Suprapubic skin (tissue), 4 donors: ENCODE data around the gene INKA1. TPM values are rescaled to one million over a fixed set of nuclear protein-coding genes. Genes with fewer than 3 reads are reported as not detected.

Source experiments
- DNase-seq, 2 donors: peaks; one replicate each; pipeline ENCODE4 v3.0.0-alpha.2; 2019; ENCODE audit warnings: low spot score in 2 of 2
- H3K27ac ChIP-seq: fragments of 200-600 bp; sonication (generic); one replicate; pipeline ENCODE4 v1.5.1; 2019
- H3K27me3 ChIP-seq: fragments of 200-600 bp; sonication (generic); one replicate; pipeline ENCODE4 v1.5.1; 2019
- H3K36me3 ChIP-seq: fragments of 200-600 bp; sonication (generic); one replicate; pipeline ENCODE4 v1.5.1; 2019
- H3K4me1 ChIP-seq: fragments of 200-600 bp; sonication (generic); one replicate; pipeline ENCODE4 v1.5.1; 2019
- H3K4me3 ChIP-seq: fragments of 200-600 bp; sonication (generic); one replicate; pipeline ENCODE4 v1.5.1; 2019; ENCODE audit warnings: mild to moderate bottlenecking
- H3K9me3 ChIP-seq: fragments of 200-600 bp; sonication (generic); one replicate; pipeline ENCODE4 v1.5.1; 2019
- CTCF ChIP-seq, 2 donors: fragments of 200-600 bp in 1 of 2; fragments of 450-650 bp in 1 of 2; sonication (generic) in 1 of 2; IDR thresholded peaks; one replicate each; pipeline ENCODE4 v1.5.1; 2016 to 2019; ENCODE audit warnings: antibody characterized with exemption in 2 of 2, mild to moderate bottlenecking in 1 of 2, moderate library complexity in 1 of 2
- EP300 ChIP-seq: sonication (generic); formaldehyde crosslinking; IDR thresholded peaks from one replicate; pipeline ENCODE4 v1.6.1; 2017; ENCODE audit warnings: antibody characterized with exemption
- POLR2A ChIP-seq, 2 donors: fragments of 450-650 bp; IDR thresholded peaks; one replicate each; pipeline ENCODE4 v1.6.1; 2017; ENCODE audit warnings: antibody characterized with exemption in 2 of 2, mild to moderate bottlenecking in 2 of 2, moderate library complexity in 2 of 2
- POLR2AphosphoS5 ChIP-seq, 3 donors: sonication (generic); formaldehyde crosslinking; IDR thresholded peaks; one replicate each; pipeline ENCODE4 v1.6.1; 2017; ENCODE audit warnings: antibody characterized with exemption in 3 of 3
- WGBS: methylation state at CpG from one replicate; pipeline ENCODE4 v1.1.5; 2018; 5-methylcytosine and 5-hydroxymethylcytosine counted together
- total RNA-seq, 4 donors: library from RNA; depleted of rRNA; stranded (reverse); fragments of >200 nt; gene quantifications; one replicate each; pipeline ENCODE4 v1.1.0, GENCODE V29; 2016

INKA1 gene
- total RNA-seq, 4 donors from 2014 or later: 30.9 to 48.1 (median 36.2) TPM

- WGBS: 75% methylated on average over 7 of the region's 7 CpGs
- no peak for DNase-seq
- no peaks in the 10 kb centered on the region for H3K9me3 ChIP-seq
- TF ChIP-seq EP300: no peak
- no peak for TF ChIP-seq CTCF (IDR thresholded peaks at IDR 0.05)
- no peak for TF ChIP-seq POLR2A (IDR thresholded peaks at IDR 0.05)
- TF ChIP-seq POLR2AphosphoS5 (IDR thresholded peaks at IDR 0.05): no peak
- no peak overlapping the region for H3K4me3 ChIP-seq
- no peak overlapping the region for H3K27ac ChIP-seq
- peaks cover 5% of the 10 kb centered on the region for H3K4me1 ChIP-seq
- H3K36me3 ChIP-seq: peaks cover 12% of the 10 kb centered on the region
- no peaks in the 10 kb centered on the region for H3K27me3 ChIP-seq
Measured at GRCh38 chr3:49841806-49842205, 38.7 kb downstream of the INKA1 start.

GRCh38 chr3:49842843-49843517, 39.9 kb downstream of the INKA1 start:
- 83% methylated on average over 2 of the region's 3 CpGs for WGBS
- TF ChIP-seq EP300 (no peak), POLR2AphosphoS5 (IDR thresholded peaks at IDR 0.05) (no peak), CTCF (IDR thresholded peaks at IDR 0.05) (no peak), POLR2A (IDR thresholded peaks at IDR 0.05) (no peak)
- H3K27me3 ChIP-seq: no peaks in the 10 kb centered on the region
- no peaks in the 10 kb centered on the region for H3K9me3 ChIP-seq
- peaks cover 5% of the 10 kb centered on the region for H3K4me1 ChIP-seq
- no peak overlapping the region for H3K27ac ChIP-seq
- H3K36me3 ChIP-seq: peaks cover 17% of the 10 kb centered on the region
- no peak overlapping the region for H3K4me3 ChIP-seq
- no peak for DNase-seq

- no peak overlapping the region for H3K27ac ChIP-seq
- no peaks in the 10 kb centered on the region for H3K27me3 ChIP-seq
- no peak for DNase-seq
- 83% methylated on average over 5 of the region's 5 CpGs for WGBS
- TF ChIP-seq POLR2A (IDR thresholded peaks at IDR 0.05): no peak
- TF ChIP-seq CTCF (IDR thresholded peaks at IDR 0.05): no peak
- TF ChIP-seq EP300: no peak
- TF ChIP-seq POLR2AphosphoS5 (IDR thresholded peaks at IDR 0.05): no peak
- no peak overlapping the region for H3K4me3 ChIP-seq
- H3K36me3 ChIP-seq: peaks cover 17% of the 10 kb centered on the region
- H3K4me1 ChIP-seq: peaks cover under 1% of the 10 kb centered on the region
- no peaks in the 10 kb centered on the region for H3K9me3 ChIP-seq
Measured at GRCh38 chr3:49844464-49845183, 41.6 kb downstream of the INKA1 start.

- DNase-seq: no peak
- H3K4me1 ChIP-seq: no peaks in the 10 kb centered on the region
- H3K4me3 ChIP-seq: no peak overlapping the region
- 87% methylated on average over 3 of the region's 3 CpGs for WGBS
- no peak overlapping the region for H3K27ac ChIP-seq
- H3K27me3 ChIP-seq: no peaks in the 10 kb centered on the region
- H3K9me3 ChIP-seq: no peaks in the 10 kb centered on the region
- TF ChIP-seq EP300: no peak
- TF ChIP-seq POLR2A (IDR thresholded peaks at IDR 0.05): no peak
- TF ChIP-seq CTCF (IDR thresholded peaks at IDR 0.05): no peak
- TF ChIP-seq POLR2AphosphoS5 (IDR thresholded peaks at IDR 0.05): no peak
- H3K36me3 ChIP-seq: peaks cover 17% of the 10 kb centered on the region
Measured at GRCh38 chr3:49845694-49846093, 42.6 kb downstream of the INKA1 start.

Other genes with a start within 250 kb of the INKA1 start
- under 1 TPM; 0.04 to 0.59 (median 0.15) TPM for gene BSN, start 248.8 kb upstream of the INKA1 start, total RNA-seq
- gene APEH, start 128.9 kb upstream of the INKA1 start, total RNA-seq: 100 to 1,000 TPM in 1 of 4 donors, 10 to 100 TPM in 3; 81.8 to 103 (median 91.2) TPM
- 10 to 100 TPM; 16.7 to 83.4 (median 21.9) TPM for gene MST1, start 113.8 kb upstream of the INKA1 start, total RNA-seq
- 10 to 100 TPM; 23.6 to 88.3 (median 33.9) TPM for gene RNF123, start 113.7 kb upstream of the INKA1 start, total RNA-seq
- gene AMIGO3, start 83.6 kb upstream of the INKA1 start, total RNA-seq: 1 to 10 TPM; 1.6 to 3.8 (median 2.5) TPM
- 10 to 100 TPM; 14.0 to 25.0 (median 17.3) TPM for gene GMPPB, start 79.3 kb upstream of the INKA1 start, total RNA-seq
- gene IP6K1, start 16.7 kb upstream of the INKA1 start, total RNA-seq: 10 to 100 TPM; 39.5 to 57.3 (median 53.2) TPM
- under 1 TPM in 2 of 4 donors, not detected in 2; 0.45 to 0.89 TPM for gene CDHR4, start 3.4 kb upstream of the INKA1 start, total RNA-seq
- 10 to 100 TPM; 15.3 to 54.4 (median 31.2) TPM for gene UBA7, start 10.7 kb downstream of the INKA1 start, total RNA-seq
- gene TRAIP, start 53.3 kb downstream of the INKA1 start, total RNA-seq: 1 to 10 TPM; 3.4 to 8.4 (median 4.7) TPM
- gene CAMKV, start 66.6 kb downstream of the INKA1 start, total RNA-seq: 1 to 10 TPM in 1 of 4 donors, not detected in 3; 2.0 TPM
- gene MST1R, start 100.6 kb downstream of the INKA1 start, total RNA-seq: 100 to 1,000 TPM in 1 of 4 donors, 10 to 100 TPM in 3; 37.7 to 129 (median 53.8) TPM
- 10 to 100 TPM in 3 of 4 donors, 1 to 10 TPM in 1; 6.2 to 15.6 (median 11.9) TPM for gene MON1A, start 126.5 kb downstream of the INKA1 start, total RNA-seq
- gene RBM6, start 136.9 kb downstream of the INKA1 start, total RNA-seq: 100 to 1,000 TPM in 2 of 4 donors, 10 to 100 TPM in 2; 73.5 to 222 (median 89.5) TPM